NCI-H146 treated with DMSO at 0.1 percent for 48 hours (cell line): ENCODE results near the gene VEGFC.

Experiments used
- DNase-seq: peaks from one replicate; lab custom pipeline; 2025; ENCODE audit not compliant: unreplicated experiment; lab: John Stamatoyannopoulos, UW

VEGFC gene

GRCh38 chr4:176708771-176709311 lies 83.9 kb downstream of the VEGFC start:
- no peak for DNase-seq

GRCh38 chr4:176690716-176691115 lies 102.0 kb downstream of the VEGFC start:
- DNase-seq: no peak

GRCh38 chr4:176680668-176681180 lies 112.0 kb downstream of the VEGFC start:
- DNase-seq: no peak

- DNase-seq: no peak
Measured at GRCh38 chr4:176676901-176677300, 115.8 kb downstream of the VEGFC start.

GRCh38 chr4:176675810-176676209 lies 116.9 kb downstream of the VEGFC start:
- DNase-seq: no peak

- no peak for DNase-seq
Measured at GRCh38 chr4:176671532-176671931, 121.2 kb downstream of the VEGFC start.

GRCh38 chr4:176668324-176668723 lies 124.4 kb downstream of the VEGFC start:
- DNase-seq: no peak

GRCh38 chr4:176664964-176665363 lies 127.8 kb downstream of the VEGFC start:
- DNase-seq: no peak

- DNase-seq: no peak
Measured at GRCh38 chr4:176660561-176660960, 132.2 kb downstream of the VEGFC start.

- no peak for DNase-seq
Measured at GRCh38 chr4:176656108-176656507, 136.6 kb downstream of the VEGFC start.

GRCh38 chr4:176654565-176655216 lies 138.0 kb downstream of the VEGFC start:
- DNase-seq: no peak

- DNase-seq: no peak
Measured at GRCh38 chr4:176653401-176654220, 139.1 kb downstream of the VEGFC start.

- DNase-seq: no peak
Measured at GRCh38 chr4:176646311-176646710, 146.4 kb downstream of the VEGFC start.

- no peak for DNase-seq
Measured at GRCh38 chr4:176645246-176645960, 147.3 kb downstream of the VEGFC start.

GRCh38 chr4:176642472-176642871 lies 150.2 kb downstream of the VEGFC start:
- DNase-seq: no peak

GRCh38 chr4:176641237-176641636 lies 151.5 kb downstream of the VEGFC start:
- no peak for DNase-seq

GRCh38 chr4:176638992-176639391 lies 153.7 kb downstream of the VEGFC start:
- DNase-seq: no peak

GRCh38 chr4:176636292-176636691 lies 156.4 kb downstream of the VEGFC start:
- DNase-seq: no peak

GRCh38 chr4:176635372-176636261 lies 157.1 kb downstream of the VEGFC start:
- no peak for DNase-seq
